Measurements from ENCODE around the gene ALG2. TPM values are rescaled to one million over a fixed set of nuclear protein-coding genes. Genes with fewer than 3 reads are reported as not detected.

The ALG2 gene
- total and polyA plus RNA-seq, 9 of the 15 experiments (the other 6 are each of a cell fraction or from before 2014, with no cell fraction given): 4.9 to 41.9 (median 20.2) TPM

GRCh38 chr9:99261923-99262322, 40.2 kb upstream of the ALG2 start:
- Histone ChIP-seq H3K36me3 (ENCODE audit: control insufficient read depth, insufficient read depth, low read length) (no peaks in the 10 kb centered on the region), H3K9ac (ENCODE audit: insufficient read depth in 1 of 2, low read depth in 2 of 2, low read length in 2 of 2) (no peak overlapping the region), H3K27ac (ENCODE audit: extremely low read depth, low read depth, low read length) (no peak overlapping the region), H3K4me2 (ENCODE audit: insufficient read depth, low read length) (no peak overlapping the region), H3K79me2 (ENCODE audit: control insufficient read depth, insufficient read depth, low read length) (no peaks in the 10 kb centered on the region), H3K27me3 (ENCODE audit: control insufficient read depth in 2 of 2, insufficient read depth in 2 of 2, low read length in 2 of 2) (peaks cover 4 to 10% of the 10 kb centered on the region in 2 experiments; a peak in 2 of 5 replicates), H3K9me1 (ENCODE audit: control insufficient read depth, insufficient read depth, low read length) (no peaks in the 10 kb centered on the region), H3K4me1 (replicated peaks in 1 of 2; ENCODE audit: control insufficient read depth in 2 of 2, insufficient read depth in 2 of 2, low read length in 2 of 2) (peaks cover 11 to 12% of the 10 kb centered on the region in 2 experiments; a peak in 4 of 5 replicates), H4K20me1 (replicated peaks; ENCODE audit: control insufficient read depth, insufficient read depth, low read length) (0 out of 2 replicates have a peak, but pooled peaks cover 3% of the 10 kb centered on the region), H2AFZ (ENCODE audit: low read depth, low read length) (peak overlapping the region; percentile 40; the same call in 1 of the 2 replicates), H3K9me3 (replicated peaks; ENCODE audit: control insufficient read depth, insufficient read depth, low read depth, low read length) (no peaks in the 10 kb centered on the region), H3K4me3 (no peak overlapping the region)
- WGBS (ENCODE audit: insufficient coverage, low coverage, missing lambda C conversion rate): 7% methylated on average over 2 of the region's 2 CpGs
- BruUV-seq (replicated peaks): no TSS peak
- POLR2A ChIA-PET: no interaction called here
- TF ChIP-seq ARNT (IDR thresholded peaks at IDR 0.05) (no peak), MLLT1 (IDR thresholded peaks at IDR 0.05) (no peak), MCM5 (IDR thresholded peaks at IDR 0.05; ENCODE audit: low read depth) (no peak), ZKSCAN8 (CRISPR knock-in tag; IDR thresholded peaks at IDR 0.05) (no peak), TCF7 (IDR thresholded peaks at IDR 0.05; ENCODE audit: borderline replicate concordance) (no peak), TAF9B (IDR thresholded peaks at IDR 0.05; ENCODE audit: partially characterized antibody) (no peak), HLTF (IDR thresholded peaks at IDR 0.05) (no peak), CHCHD3 (CRISPR knock-in tag; IDR thresholded peaks at IDR 0.05) (no peak), SFPQ (IDR thresholded peaks at IDR 0.05; ENCODE audit: low read depth, low read length) (no peak), POLR2H (tag; IDR thresholded peaks at IDR 0.05; ENCODE audit: low read depth) (no peak), JUNB (CRISPR knock-in tag; conservative IDR thresholded peaks at IDR 0.05) (no peak)
- TF ChIP-seq, protein P1, sequence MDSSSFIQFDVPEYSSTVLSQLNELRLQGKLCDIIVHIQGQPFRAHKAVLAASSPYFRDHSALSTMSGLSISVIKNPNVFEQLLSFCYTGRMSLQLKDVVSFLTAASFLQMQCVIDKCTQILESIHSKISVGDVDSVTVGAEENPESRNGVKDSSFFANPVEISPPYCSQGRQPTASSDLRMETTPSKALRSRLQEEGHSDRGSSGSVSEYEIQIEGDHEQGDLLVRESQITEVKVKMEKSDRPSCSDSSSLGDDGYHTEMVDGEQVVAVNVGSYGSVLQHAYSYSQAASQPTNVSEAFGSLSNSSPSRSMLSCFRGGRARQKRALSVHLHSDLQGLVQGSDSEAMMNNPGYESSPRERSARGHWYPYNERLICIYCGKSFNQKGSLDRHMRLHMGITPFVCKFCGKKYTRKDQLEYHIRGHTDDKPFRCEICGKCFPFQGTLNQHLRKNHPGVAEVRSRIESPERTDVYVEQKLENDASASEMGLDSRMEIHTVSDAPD (CRISPR knock-in tag; IDR thresholded peaks at IDR 0.05): no peak
- DNase-seq (ENCODE audit: extremely low read depth in 1 of 4, low spot score in 3 of 4): no peak
- no peak for FAIRE-seq
- in situ Hi-C loops (cut with MboI): loop anchor here (5.0 to 25.0 kb wide), 2 partner anchors 80 to 750 kb away; no protein-coding TSS in a partner anchor
- no peak for ATAC-seq
- intact Hi-C loops (cut with micrococcal nuclease): loop anchor here (5.0 to 10.0 kb wide), 5 partner anchors 100 to 1333 kb away; partner anchors contain the start of gene NR4A3
- CTCF ChIA-PET (ENCODE audit: low intra/inter-chr PET ratio): no interaction called here
